ENCODE data around the gene ALG9.

Gene ALG9

GRCh38 chr11:111836162-111836561 is 35.2 kb downstream of the ALG9 start:
- DNase-seq (ENCODE audit: low spot score), result no peak

- DNase-seq (ENCODE audit: low spot score), result no peak
Observed at GRCh38 chr11:111835665-111836064, 35.7 kb downstream of the ALG9 start.

- no peak for DNase-seq (ENCODE audit: low spot score)
Observed at GRCh38 chr11:111834432-111835163, 36.8 kb downstream of the ALG9 start.

- DNase-seq (ENCODE audit: low spot score), result no peak
Observed at GRCh38 chr11:111833524-111833923, 37.9 kb downstream of the ALG9 start.

- no peak for DNase-seq (ENCODE audit: low spot score)
Observed at GRCh38 chr11:111829185-111829968, 42.0 kb downstream of the ALG9 start.

- no peak for DNase-seq (ENCODE audit: low spot score)
Observed at GRCh38 chr11:111826322-111826950, 44.9 kb downstream of the ALG9 start.

- DNase-seq (ENCODE audit: low spot score), result no peak
Observed at GRCh38 chr11:111823629-111824028, 47.8 kb downstream of the ALG9 start.

- DNase-seq (ENCODE audit: low spot score), result no peak
Observed at GRCh38 chr11:111823131-111823530, 48.2 kb downstream of the ALG9 start.

- no peak for DNase-seq (ENCODE audit: low spot score)
Observed at GRCh38 chr11:111819829-111820237, 51.5 kb downstream of the ALG9 start.

- DNase-seq (ENCODE audit: low spot score), result no peak
Observed at GRCh38 chr11:111819161-111819828, 52.1 kb downstream of the ALG9 start.

- DNase-seq (ENCODE audit: low spot score), result no peak
Observed at GRCh38 chr11:111815489-111815888, 55.9 kb downstream of the ALG9 start.

- no peak for DNase-seq (ENCODE audit: low spot score)
Observed at GRCh38 chr11:111814557-111815320, 56.6 kb downstream of the ALG9 start.

GRCh38 chr11:111814106-111814505 is 57.3 kb downstream of the ALG9 start:
- no peak for DNase-seq (ENCODE audit: low spot score)

GRCh38 chr11:111812211-111812610 is 59.2 kb downstream of the ALG9 start:
- no peak for DNase-seq (ENCODE audit: low spot score)

- no peak for DNase-seq (ENCODE audit: low spot score)
Observed at GRCh38 chr11:111811445-111811844, 59.9 kb downstream of the ALG9 start.

GRCh38 chr11:111808834-111809233 is 62.5 kb downstream of the ALG9 start:
- DNase-seq (ENCODE audit: low spot score), result no peak

GRCh38 chr11:111808063-111808588 is 63.3 kb downstream of the ALG9 start:
- DNase-seq (ENCODE audit: low spot score), result no peak

GRCh38 chr11:111807076-111807475 is 64.3 kb downstream of the ALG9 start:
- no peak for DNase-seq (ENCODE audit: low spot score)

- no peak for DNase-seq (ENCODE audit: low spot score)
Observed at GRCh38 chr11:111801135-111801534, 70.2 kb downstream of the ALG9 start.

GRCh38 chr11:111798279-111798678 is 73.1 kb downstream of the ALG9 start:
- DNase-seq (ENCODE audit: low spot score), result no peak

GRCh38 chr11:111797145-111797581 is 74.2 kb downstream of the ALG9 start:
- no peak for DNase-seq (ENCODE audit: low spot score)
